ENCODE results near the gene RNU11.
"Not testable (repeated sequence)": the region's sequence is repeated elsewhere in the genome, so short reads cannot be mapped to it uniquely, and the experiment has no call there.

The RNU11 gene

DNA sequence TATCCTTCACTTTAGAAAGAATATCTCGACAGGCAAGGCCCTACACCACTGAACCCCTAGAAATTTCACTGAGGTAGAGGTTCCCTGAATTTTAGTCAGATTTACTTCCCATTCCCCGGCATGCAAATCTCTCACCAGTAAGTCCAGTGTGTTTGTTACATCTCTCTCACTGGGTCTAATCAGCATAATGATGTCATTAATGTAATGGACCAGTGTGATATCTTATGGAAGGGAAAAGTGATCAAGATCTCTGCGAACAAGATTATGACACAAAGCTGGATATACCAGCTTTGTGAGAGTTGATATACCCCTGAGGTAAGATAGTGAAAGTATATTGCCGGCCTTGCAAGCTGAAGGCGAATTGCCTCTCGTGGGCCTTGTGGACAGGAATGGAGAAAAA lies 7.9 kb downstream of the RNU11 start:
- no peak for DNase-seq (ENCODE audit: low read depth in 1 of 2, low spot score in 1 of 2)

DNA sequence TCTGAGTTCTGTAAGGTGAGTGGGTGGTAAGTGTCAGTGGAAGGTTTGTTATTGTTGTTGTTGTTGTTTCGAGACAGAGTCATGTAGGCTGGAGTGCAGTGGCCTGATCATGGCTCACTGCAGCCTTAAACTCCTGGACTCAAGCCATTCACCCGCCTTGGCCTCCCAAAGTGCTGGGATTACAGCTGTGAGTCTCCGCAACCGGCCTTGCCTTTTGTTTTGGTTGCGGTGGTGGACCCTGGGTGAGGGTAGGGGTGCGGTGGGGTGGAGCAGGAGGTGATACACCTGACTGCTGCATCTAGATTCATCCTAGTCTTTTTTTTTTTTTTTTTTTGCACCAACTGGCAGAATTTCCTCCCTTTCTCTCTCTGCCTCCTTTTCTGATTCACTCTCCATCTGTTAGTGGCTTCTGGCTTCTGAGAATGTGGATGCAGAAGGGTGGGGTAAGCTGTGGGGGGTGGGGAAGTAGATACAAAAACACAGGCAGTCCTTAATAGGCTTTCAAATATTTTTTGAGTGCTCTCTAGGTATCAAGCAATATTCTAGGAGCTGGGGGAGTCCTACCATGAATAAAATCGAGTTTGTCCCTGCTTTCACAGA lies 15.6 kb downstream of the RNU11 start:
- no peak for DNase-seq (ENCODE audit: low read depth in 1 of 2, low spot score in 1 of 2)

DNA sequence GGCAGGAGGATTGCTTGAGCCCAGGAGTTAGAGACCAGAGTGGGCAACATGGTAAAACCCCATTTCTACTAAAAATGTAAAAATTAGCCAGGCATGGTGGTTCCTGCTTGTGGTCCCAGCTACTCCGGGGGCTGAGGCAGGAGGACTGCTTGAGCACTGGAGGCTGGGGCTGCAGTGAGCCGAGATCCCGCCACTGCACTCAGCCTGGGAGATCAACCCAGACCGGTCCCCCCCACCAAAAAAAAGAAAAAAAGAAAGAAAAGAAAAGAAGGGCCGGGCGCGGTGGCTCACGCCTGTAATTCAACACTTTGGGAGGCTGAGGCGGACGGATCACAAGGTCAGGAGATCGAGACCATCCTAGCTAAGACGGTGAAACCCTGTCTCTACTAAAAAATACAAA lies 18.4 kb downstream of the RNU11 start:
- DNase-seq (ENCODE audit: low read depth in 1 of 2, low spot score in 1 of 2), result no peak

DNA sequence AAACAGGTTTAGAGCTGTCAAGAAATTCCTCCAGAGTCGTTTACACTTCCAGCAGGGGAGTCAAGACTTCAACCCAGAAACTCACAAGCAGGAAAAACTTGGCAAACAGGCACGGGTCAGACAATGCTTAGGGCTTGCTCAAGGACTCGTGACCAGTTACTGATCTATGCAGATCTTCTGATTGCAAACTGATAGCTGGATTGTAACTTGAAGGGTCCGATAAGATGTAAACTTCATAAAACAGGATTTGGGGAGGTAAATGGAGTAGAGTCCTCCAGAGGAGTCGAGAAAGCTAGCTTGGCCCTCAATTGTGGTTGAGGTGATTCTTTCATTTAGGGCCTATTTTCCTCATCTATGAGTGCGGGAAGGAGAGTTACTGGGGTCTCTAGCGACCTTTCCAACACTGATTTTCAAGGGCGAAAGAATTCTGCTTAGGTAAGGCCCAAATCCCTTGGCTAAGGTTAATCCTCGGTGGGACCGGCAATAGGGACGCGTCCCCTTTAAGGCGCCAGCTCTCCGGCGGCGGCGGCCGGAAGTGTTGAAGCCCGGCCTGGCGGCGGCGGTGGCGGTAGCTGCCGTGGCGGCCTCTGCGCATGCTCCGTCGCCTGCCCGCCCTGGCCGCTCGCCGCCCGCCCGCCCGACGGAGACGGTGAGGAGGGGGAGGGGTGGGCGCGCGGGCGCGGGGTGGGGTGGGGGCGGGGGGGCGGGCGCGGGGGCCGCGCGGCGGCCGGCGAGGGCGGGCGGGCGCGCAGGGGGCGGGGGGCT lies 20.0 kb downstream of the RNU11 start, which contains the start of gene GMEB1:
Gene GMEB1 (plus strand): TSS at position 594 of the 765 bp plus-strand sequence. CDS start 14,829 bp downstream, outside the sequence.
- DNase-seq (ENCODE audit: low read depth in 1 of 2, low spot score in 1 of 2), result peak; percentile 75 to 77

GRCh38 chr1:28668956-28669723 lies 20.7 kb downstream of the RNU11 start:
- peak; percentile 11 to 66 for DNase-seq (ENCODE audit: low read depth in 1 of 2, low spot score in 1 of 2)

- no peak for DNase-seq (ENCODE audit: low read depth in 1 of 2, low spot score in 1 of 2)
These were observed 22.9 kb downstream of the RNU11 start for GRCh38 chr1:28671254-28671780.

DNA sequence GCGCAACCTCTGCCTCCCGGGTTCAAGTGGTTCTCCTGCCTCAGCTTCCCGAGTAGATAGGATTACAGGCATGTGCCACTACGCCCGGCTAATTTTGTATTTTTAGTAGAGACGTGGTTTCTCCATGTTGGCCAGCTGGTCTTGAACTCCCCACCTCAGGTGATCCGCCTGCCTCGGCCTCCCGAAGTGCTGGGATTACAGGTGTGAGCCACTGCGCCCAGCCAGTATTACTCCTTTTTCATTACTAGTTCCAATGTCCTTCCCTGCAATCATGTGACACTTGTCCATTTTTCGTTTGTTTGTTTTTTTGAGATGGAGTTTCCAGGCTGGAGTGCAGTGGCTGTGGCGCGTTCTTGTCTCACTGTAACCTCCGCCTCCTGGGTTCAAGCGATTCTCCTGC lies 24.6 kb downstream of the RNU11 start:
- DNase-seq (ENCODE audit: low read depth in 1 of 2, low spot score in 1 of 2), result not testable (repeated sequence)

- no peak for DNase-seq (ENCODE audit: low read depth in 1 of 2, low spot score in 1 of 2)
These were observed 27.5 kb downstream of the RNU11 start for GRCh38 chr1:28675924-28676257.

GRCh38 chr1:28680151-28680550 lies 31.8 kb downstream of the RNU11 start:
- no peak for DNase-seq (ENCODE audit: low read depth in 1 of 2, low spot score in 1 of 2)

GRCh38 chr1:28682840-28683239 lies 34.4 kb downstream of the RNU11 start:
- no peak for DNase-seq (ENCODE audit: low read depth in 1 of 2, low spot score in 1 of 2)

GRCh38 chr1:28684937-28685336 lies 36.5 kb downstream of the RNU11 start:
- no peak for DNase-seq (ENCODE audit: low read depth in 1 of 2, low spot score in 1 of 2)

DNA sequence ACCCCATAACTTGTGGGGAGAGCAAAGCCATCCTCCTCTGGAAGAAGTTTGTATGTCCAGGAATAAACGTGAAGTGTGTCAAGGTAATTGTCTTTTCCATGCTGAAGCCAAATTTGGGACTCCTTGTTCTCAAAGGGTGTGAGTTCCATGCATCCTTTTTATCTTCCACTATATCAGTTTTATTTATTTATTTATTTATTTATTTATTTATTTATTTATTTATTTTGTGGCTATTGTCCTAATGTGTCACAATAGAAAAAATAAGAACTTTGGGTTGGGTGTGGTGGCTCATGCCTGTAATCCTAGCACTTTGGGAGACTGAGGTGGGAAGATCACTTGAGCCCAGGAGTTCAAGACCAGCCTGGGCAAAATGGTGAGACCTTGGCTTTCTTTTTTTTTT lies 43.2 kb downstream of the RNU11 start:
- DNase-seq (ENCODE audit: low read depth in 1 of 2, low spot score in 1 of 2), result not testable (repeated sequence)

Measured in stimulated activated CD4-positive, alpha-beta T cell treated with anti-CD3 and anti-CD28 coated beads, Interleukin-15, amount 100 ng/mL, for 1 hour (primary cell).